Astrocyte of the hippocampus (primary cell): ENCODE results near the gene MBOAT7.

Experiments
- DNase-seq: peaks from one replicate; pipeline ENCODE4 v3.0.0; 2011; ENCODE audit warnings: low read depth, low spot score

MBOAT7 gene

GRCh38 chr19:54162884-54163283 is 26.5 kb downstream of the MBOAT7 start:
- DNase-seq: no peak

DNA sequence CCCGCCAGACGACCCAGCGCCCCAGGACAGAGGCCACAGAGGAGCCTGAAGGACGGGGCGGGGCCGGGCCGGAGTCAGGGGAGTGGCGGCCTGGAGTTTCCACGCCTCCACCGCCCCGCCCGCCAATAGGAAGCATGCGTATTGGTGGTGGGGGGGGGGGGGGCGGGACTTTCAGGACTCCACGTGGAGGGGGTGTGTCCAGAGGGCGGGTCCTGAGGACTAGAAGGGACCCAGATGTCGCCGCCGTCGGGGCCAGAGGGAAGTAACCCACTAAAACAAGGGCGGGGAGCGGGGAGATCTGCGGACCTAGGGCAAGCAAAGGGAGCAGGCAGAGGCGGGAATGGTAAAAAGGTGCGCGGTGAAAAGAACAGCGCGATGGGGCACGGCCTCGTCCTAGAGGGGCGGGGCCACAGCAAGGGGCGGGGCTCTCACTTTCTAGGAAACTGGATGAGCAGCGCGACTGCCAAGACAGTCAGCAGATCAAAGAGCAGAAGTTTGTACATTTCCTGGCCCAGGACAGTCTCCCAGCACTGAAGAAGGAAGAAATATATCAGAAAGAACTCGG is 27.1 kb downstream of the MBOAT7 start:
- peak; percentile 75 for DNase-seq

DNA sequence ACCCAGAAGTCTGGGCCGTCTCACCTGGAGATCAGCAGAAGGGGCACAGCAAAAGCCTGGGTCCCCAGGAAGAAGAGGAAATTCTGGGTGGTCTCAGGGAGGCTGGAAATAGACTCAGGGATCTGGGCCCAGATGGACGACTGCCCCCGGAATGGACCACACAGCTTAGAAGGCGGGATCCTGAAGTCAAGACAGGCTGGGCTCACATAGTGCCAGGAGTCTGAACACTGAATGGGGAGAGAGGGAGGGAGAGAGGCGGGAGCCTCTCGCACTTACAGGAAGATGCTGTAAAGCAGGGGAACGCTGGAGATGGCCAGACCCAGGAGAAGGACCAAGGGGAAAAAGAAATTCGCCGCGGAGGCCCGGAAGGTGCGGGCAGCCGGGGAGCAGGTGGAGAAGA is 28.5 kb downstream of the MBOAT7 start:
- no peak for DNase-seq

DNA sequence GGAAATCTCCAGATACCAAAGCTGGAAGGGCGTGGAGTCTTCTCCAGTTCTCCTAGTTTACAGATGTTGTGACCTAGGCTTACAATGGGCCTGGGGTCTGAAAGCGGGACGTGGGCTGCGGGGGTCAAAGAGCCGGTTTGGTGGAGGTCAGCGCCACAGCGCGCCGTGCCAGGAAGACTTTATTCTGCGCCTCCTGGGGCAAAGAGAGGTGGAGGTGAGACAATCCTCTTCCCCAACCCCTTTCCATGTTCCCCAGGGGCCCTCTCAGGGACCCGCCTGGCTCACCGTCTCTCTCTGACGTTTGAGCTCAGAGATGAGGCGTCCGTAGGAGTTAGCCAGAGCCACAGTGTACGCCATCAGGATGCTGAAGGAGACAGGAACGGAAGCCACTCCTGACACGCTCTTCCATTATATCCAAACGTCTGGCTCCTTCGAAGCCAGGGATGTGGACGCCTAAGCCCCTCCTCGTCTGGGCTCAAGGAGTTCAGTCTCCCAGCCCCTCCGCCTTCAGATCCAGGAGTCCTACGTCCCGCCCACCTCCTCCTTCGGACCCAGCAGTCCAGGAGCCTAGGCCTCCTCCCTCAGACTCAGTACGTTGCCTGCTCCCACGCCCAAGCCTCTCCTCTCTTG is 29.1 kb downstream of the MBOAT7 start:
- peak; percentile 43 for DNase-seq

DNA sequence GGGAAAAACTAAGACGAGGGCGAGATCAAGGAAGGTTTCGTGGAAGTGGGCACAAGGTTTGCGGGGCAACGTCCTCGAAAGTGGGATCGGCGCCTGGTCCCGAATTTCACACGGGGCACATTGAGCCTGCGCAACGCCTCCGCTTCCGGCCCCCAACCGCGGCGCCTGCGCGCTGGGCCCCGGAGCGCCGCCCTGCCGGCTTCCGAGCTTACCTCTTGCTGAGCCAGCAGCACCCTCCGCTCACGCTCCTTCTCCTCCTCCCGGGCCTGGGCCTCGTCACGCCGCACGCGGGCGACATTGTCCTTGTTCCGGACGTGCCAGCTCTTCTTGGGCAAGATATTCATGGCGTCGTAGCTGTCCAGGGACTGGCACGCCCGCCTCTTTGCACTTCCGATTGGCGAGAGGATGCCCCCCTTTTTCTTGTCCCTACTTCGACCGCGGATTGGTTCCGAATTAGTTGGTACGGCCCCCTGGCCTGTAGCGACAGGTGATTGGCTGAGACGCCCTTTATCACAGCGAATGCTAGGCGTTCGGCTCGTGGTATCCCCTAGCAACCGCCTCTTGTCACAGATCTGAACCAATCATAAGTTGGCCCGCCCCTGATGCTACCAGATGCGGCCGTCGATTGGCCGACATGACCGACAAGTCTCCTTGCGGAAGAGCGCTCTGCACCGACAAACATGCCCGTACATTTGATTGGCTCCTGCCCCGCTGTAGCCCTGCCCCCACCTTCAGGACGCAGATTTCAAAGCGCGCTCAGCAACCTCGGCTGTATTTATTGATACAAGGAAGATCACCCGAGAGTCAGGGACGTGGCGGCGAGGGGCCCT is 29.8 kb downstream of the MBOAT7 start, which contains the start of gene LENG1:
Gene LENG1 (minus strand): TSS at position 370 of the 830 bp plus-strand sequence. CDS start 26 bp downstream, at position 344.
- DNase-seq: peak; percentile 100

DNA sequence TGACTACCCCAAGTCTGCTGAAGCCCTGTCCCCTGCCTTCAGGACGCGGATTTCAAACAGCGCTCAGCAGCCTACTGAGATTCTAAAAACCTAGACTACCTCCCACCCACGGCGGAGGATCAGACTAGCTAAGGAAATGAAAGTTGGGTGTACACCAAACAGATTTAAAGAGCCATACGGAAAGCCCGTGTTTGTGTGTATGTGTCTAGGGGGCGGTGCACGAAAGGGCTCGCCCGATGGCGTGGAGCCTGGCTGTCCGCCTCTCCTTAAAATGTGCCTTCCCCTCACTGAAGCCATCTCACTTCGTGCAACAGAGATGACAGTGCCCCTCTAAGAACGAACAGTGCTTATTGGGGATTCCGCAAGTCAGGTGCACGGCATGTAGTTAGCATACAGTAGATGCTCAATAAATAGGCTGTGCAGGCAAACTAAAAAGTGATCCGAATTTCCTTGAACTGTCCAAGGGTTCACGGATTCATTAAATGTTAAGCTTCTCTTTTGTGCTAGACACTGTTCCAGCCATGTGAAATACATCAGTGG is 30.5 kb downstream of the MBOAT7 start:
- DNase-seq: no peak

- no peak for DNase-seq
Measured at GRCh38 chr19:54156953-54157352, 32.4 kb downstream of the MBOAT7 start.

DNA sequence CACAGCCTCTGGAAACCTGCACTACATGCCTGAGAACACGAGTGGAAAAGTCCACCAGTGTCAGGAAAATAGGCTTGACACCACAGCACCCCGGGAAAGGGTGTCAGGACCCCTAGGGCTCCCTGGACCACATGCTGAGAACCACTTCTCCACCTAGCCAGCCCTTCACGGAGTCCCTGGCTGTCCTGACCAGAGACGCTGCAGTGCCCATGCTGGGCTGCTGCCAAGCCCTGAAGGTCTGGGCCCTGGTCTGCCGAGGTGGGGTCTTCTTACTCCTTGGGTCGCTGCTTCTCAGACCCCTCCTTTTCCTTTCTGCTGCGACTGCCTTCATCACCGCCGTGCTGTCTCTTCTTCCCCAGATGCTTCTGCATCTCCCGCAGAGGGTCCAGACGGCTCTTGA is 32.9 kb downstream of the MBOAT7 start:
- no peak for DNase-seq

DNA sequence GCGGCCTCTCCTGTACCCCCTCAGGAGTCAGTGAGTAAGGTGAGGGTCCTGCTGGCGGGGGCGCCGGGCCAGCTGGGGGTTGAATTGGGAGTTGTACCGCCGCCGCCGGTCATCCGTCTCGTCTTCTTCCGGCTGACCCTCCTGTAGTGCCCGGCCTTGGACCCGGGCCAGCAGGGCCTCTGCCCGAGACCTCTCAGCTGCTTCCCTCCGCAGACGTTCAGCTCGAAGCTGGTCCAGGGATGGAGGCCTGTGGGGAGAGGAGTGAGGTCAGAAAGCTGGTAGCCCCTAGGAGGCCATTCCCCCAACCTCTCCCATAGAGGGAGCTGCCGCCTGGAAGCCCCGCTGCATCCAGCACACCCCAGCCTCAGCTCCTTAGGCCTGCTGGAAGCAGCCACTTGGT is 33.7 kb downstream of the MBOAT7 start:
- DNase-seq: no peak

DNA sequence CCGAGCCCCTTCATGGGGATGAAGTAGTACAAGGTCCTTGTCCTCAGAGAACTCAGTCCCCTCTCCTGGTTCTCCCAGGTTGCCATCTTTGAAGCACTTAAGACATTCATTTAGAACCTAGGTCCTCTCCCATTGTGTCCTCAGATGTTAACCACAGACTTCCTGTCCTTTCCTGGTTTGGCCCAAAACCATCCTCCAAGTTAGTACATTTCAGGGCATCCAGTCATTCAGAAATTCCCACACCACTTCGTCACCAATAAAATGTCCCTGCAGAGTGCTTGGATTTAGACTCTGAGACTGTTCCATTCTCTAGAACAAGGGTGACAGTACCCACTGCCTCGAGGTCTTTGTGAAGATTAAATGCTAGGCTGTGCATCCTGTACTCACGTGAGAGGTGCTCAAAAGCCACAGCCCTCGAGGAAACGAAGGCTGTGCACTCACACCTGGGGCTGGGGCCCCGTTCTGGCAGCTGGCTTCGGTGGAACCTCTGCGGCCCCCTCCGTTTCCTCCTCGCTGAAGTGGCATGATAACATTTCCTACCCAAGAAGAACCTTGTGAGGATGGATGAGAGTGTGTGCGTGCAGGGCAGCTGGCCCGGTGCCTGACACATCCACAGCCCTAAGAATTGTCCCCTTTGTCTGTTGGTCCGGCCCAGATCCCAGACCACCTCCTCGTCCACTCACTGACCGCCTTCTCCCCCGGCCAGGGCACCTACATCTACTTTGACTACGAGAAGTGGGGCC is 34.6 kb downstream of the MBOAT7 start:
- DNase-seq: peak; percentile 29

DNA sequence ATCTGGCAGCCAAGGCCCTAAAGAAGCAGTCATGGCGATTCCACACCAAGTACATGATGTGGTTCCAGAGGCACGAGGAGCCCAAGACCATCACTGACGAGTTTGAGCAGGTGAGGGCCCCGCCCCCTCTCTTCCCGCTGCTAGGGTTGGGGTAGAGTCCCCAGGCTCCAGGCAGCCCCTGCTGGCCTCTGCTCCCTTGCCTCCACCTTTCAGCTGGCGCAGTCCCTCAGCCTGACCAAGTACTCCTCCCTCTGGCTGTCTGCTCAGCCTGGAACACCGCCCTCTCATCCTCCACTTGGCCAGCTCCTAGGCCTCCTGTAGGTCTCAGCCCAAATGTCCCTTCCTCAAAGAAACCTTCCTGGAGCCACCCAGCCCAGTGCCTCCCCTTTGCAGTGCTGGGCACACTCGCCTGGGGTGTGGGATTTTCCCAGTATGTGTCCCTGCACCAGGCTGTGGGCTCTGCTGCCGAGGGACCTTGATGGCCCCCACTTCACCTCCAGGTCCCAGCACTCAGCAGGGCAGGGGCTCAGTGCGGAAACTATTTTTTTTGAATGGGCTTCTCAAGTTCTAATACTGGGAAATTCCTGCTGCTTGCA is 35.6 kb downstream of the MBOAT7 start:
- no peak for DNase-seq

DNA sequence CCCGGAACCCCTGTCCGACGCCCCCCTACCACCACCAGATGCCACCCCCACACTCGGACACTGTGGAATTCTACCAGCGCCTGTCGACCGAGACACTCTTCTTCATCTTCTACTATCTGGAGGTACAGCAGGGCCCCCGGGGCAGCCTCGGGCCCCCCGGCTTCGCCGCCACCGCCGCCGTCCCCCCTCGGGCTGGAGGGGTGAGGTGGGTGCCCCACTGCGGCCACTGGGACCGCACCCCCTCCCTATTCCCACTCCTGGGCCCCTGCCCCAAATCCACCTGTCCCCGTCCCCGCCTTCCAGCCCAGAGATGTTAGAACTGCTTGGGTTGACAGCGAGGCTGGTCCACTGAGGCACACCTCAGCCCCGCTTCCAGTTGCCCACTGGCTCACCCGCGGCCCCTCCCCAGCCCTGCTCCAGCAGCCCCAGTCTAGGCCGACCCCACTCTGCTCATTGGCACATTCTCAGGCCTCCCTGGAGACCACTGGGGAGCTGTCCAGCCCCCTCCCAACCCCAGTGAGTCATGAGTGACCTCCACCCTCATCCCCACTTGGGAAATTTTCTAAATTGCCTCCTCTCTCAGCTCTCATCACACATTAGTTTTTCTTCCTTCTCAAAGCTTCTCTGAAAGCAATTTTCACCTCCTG is 36.4 kb downstream of the MBOAT7 start:
- DNase-seq: no peak

GRCh38 chr19:54152267-54152666 is 37.1 kb downstream of the MBOAT7 start:
- no peak for DNase-seq

DNA sequence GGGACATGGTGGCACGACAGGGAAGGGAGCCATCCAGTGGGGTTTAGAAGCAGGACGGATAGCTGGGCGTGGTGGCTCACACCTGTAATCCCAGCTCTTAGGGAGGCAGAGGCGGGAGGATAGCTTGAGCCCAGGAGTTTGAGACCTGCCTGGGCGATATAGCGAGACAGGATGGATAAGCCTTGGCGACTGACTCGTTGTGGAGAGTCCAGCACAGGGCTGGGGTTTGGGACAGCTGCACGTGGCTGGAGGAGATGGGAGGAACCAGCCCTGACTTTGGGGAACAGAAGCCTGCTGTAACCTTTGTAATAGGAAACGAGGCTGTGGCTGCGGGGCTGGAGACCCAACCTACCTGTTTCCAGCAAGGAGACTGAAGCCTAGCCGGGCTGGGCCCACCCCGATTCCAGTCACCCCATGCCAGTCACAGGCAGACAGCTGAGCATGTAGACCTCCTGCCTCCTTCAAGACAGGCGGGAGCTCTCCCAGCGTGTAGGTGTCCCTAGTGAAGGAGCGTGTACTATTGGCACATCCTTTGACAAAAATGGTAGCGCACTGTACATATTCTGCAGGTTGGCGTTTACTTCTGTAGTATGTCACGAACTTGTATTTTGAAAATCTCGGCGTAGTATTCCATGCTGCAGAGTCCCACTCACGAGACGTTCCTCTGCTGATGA is 37.9 kb downstream of the MBOAT7 start:
- DNase-seq: no peak

DNA sequence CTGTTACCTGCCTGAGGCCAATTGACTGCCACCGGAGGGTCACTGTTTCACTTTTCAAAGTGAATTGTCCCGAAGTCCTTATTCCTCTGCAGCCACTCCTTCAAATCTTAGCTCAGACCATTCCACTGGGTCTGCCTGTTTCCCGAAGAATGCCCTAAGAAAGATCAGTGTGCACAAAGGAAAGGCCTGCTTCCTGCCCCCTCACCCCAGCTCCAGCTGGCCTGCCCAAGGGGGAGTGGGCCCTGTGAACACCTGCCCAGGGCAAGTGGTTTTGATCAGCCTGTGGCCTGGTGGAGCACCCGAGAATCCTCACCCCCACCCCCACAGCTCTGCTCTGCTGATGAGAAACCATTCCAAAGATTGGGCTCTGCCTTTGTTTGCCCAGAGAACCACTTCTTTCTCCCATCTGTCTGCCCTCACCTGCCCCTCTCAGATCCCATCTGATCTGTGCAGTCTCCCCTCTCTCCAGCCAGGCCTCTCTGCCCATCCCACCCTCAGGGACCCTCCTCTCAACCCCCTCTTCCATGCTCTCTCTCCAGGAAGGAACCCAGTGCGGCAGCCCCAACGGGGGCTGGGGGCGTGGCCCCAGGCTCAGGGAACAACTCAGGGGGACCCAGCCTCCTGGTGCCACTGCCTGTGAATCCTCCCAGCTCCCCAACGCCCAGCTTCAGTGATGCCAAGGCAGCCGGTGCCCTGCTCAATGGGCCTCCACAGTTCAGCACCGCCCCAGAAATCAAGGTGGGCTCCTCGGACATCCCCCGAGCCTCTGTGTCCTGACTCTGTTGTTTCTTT is 40.2 kb downstream of the MBOAT7 start:
- no peak for DNase-seq

- no peak for DNase-seq
Measured at GRCh38 chr19:54148158-54148557, 41.2 kb downstream of the MBOAT7 start.

- DNase-seq: no peak
Measured at GRCh38 chr19:54147676-54148075, 41.7 kb downstream of the MBOAT7 start.

- DNase-seq: no peak
Measured at GRCh38 chr19:54145541-54146158, 43.7 kb downstream of the MBOAT7 start.

GRCh38 chr19:54142166-54142780 is 47.1 kb downstream of the MBOAT7 start:
- no peak for DNase-seq
